Gastrocnemius medialis (tissue), 4 donors: Measurements from ENCODE around the gene IQSEC1. TPM values are rescaled to one million over a fixed set of nuclear protein-coding genes. Genes with fewer than 3 reads are reported as not detected.

Experiments
- ATAC-seq, 2 donors: fragments of 150-250 bp; one replicate each; pipeline ENCODE4 v1.9.1; 2016
- DNase-seq, 2 donors: peaks; one replicate each; pipeline ENCODE4 v3.0.0-alpha.2; 2019
- H3K27ac ChIP-seq, 4 donors: fragments of 200-600 bp; sonication (generic); 1 replicate in 1 of 4; 2 replicates in 3 of 4; pipeline ENCODE4 v1.5.1; 2016 to 2018; ENCODE audit warnings: mild to moderate bottlenecking in 2 of 4, moderate library complexity in 1 of 4
- H3K27me3 ChIP-seq, 3 donors: fragments of 200-600 bp; sonication (generic) in 2 of 3; 1 replicate in 1 of 3; 2 replicates in 2 of 3; pipeline versions ENCODE4 v1.5.1 to v1.6.0; 2016 to 2019; ENCODE audit warnings: mild to moderate bottlenecking in 1 of 3, moderate library complexity in 1 of 3
- H3K36me3 ChIP-seq, 2 donors: fragments of 200-600 bp; sonication (generic) in 1 of 2; one replicate each; pipeline ENCODE4 v1.5.1; 2017 to 2018
- H3K4me1 ChIP-seq, 2 donors: fragments of 200-600 bp; sonication (generic) in 1 of 2; one replicate each; pipeline ENCODE4 v1.5.1; 2016 to 2017; ENCODE audit warnings: mild to moderate bottlenecking in 2 of 2
- H3K4me3 ChIP-seq, 4 donors: fragments of 200-600 bp; sonication (generic) in 3 of 4; 1 replicate in 1 of 4; 2 replicates in 3 of 4; pipeline ENCODE4 v1.5.1; 2016 to 2019; ENCODE audit warnings: mild to moderate bottlenecking in 2 of 4
- H3K9me3 ChIP-seq, 3 donors: fragments of 200-600 bp; sonication (generic) in 2 of 3; 1 replicate in 1 of 3; 2 replicates in 2 of 3; pipeline ENCODE4 v1.5.1; 2016 to 2019
- POLR2A ChIP-seq, 2 donors: fragments of 450-650 bp; IDR thresholded peaks; one replicate each; pipeline ENCODE4 v1.6.1; 2017; ENCODE audit warnings: antibody characterized with exemption in 2 of 2, mild to moderate bottlenecking in 2 of 2, moderate library complexity in 2 of 2
- in situ Hi-C, 4 donors: fragments of 200-750 bp; cut with MboI; loops; one replicate each; pipeline versions ENCODE4 v1.15.0 to v1.8.0; 2017; ENCODE audit warnings: low sequenced_read_pairs in 4 of 4
- intact Hi-C: fragments of 100-400 bp; cut with DNase I; formaldehyde crosslinking; loops from one replicate; pipeline ENCODE4 v1.15.1; 2023; ENCODE audit warnings: low total_unique reads
- total RNA-seq, 4 donors: library from RNA; depleted of rRNA; stranded (reverse); fragments of >200 nt; gene quantifications; one replicate each; pipeline versions ENCODE4 v1.1.0 to v1.2.3, GENCODE V29; 2016
- TF ChIP-seq, protein P1 (sequence below), 5 experiments: fragments of 450-650 bp in 3 of 5; fragments of 200-600 bp in 2 of 5; sonication (generic) in 2 of 5; IDR thresholded peaks in 4 of 5; conservative IDR thresholded peaks in 1 of 5; 1 replicate in 4 of 5; 2 replicates in 1 of 5; pipeline ENCODE4 v1.5.1; 2016 to 2019; ENCODE audit warnings: antibody characterized with exemption in 5 of 5, mild to moderate bottlenecking in 3 of 5, moderate library complexity in 3 of 5

The IQSEC1 gene
- total RNA-seq, 4 donors from 2014 or later = 15.2 to 31.3 (median 28.0) TPM

DNA sequence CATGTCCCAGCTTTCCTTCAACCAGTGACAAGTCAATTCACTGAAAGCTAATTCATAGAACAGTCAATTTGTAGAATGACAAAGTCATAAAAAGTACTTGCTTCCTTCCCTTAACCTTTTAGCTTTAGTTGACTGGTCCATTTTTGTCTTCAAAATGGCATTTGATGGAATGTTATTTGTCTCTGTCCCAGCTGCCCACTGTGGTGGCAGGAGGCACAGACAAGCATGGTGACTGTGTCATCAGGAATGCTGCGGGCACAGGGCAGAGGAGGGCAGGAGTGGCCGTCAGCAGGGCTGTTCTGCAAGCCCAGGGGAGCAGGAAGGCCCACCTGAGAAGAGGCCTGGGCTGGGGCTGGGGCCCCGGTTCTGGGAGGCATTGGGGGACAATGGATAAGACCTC lies 10.0 kb downstream of the IQSEC1 start:
- in situ Hi-C loops = no loop called here
- Histone ChIP-seq H3K4me1 (no peaks in the 10 kb centered on the region), H3K27me3 (no peaks in the 10 kb centered on the region), H3K27ac (no peak overlapping the region), H3K36me3 (no peaks in the 10 kb centered on the region), H3K9me3 (no peaks in the 10 kb centered on the region), H3K4me3 (no peak overlapping the region)
- intact Hi-C loops = no loop called here
- no peak for TF ChIP-seq POLR2A (IDR thresholded peaks at IDR 0.05)
- TF ChIP-seq, protein P1, sequence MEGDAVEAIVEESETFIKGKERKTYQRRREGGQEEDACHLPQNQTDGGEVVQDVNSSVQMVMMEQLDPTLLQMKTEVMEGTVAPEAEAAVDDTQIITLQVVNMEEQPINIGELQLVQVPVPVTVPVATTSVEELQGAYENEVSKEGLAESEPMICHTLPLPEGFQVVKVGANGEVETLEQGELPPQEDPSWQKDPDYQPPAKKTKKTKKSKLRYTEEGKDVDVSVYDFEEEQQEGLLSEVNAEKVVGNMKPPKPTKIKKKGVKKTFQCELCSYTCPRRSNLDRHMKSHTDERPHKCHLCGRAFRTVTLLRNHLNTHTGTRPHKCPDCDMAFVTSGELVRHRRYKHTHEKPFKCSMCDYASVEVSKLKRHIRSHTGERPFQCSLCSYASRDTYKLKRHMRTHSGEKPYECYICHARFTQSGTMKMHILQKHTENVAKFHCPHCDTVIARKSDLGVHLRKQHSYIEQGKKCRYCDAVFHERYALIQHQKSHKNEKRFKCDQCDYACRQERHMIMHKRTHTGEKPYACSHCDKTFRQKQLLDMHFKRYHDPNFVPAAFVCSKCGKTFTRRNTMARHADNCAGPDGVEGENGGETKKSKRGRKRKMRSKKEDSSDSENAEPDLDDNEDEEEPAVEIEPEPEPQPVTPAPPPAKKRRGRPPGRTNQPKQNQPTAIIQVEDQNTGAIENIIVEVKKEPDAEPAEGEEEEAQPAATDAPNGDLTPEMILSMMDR (IDR thresholded peaks at IDR 0.05 in 4 of 5, conservative IDR thresholded peaks at IDR 0.05 in 1 of 5) = no peak
- no peak for DNase-seq
- ATAC-seq = no peak

DNA sequence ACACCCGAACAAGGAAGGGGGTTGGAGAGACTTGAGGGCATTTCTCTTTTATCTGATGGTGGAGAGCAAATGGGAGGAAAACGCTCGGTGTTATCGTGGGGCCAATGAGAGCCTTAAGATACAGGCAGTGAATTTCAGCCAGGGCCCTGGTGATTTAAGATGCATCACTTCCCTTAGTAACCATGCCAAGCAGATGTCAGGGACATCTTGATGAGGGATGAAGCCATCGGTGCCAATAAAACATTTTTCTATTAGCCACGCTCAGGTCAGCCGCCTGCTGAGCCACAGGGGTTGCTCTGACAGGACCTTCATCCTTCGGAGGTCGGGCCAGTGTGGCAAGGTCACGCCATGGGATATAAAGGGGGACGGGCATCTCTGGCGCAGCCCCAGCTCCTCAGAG lies 10.6 kb downstream of the IQSEC1 start:
- ATAC-seq (no peak), DNase-seq (no peak)
- no peak overlapping the region for H3K4me3 ChIP-seq
- no peaks in the 10 kb centered on the region for H3K36me3 ChIP-seq
- H3K4me1 ChIP-seq = no peaks in the 10 kb centered on the region
- intact Hi-C loops (no loop called here), in situ Hi-C loops (no loop called here)
- no peak overlapping the region for H3K27ac ChIP-seq
- no peaks in the 10 kb centered on the region for H3K9me3 ChIP-seq
- H3K27me3 ChIP-seq = no peaks in the 10 kb centered on the region
- TF ChIP-seq, protein P1 (IDR thresholded peaks at IDR 0.05 in 4 of 5, conservative IDR thresholded peaks at IDR 0.05 in 1 of 5) = no peak
- TF ChIP-seq POLR2A (IDR thresholded peaks at IDR 0.05) = no peak

DNA sequence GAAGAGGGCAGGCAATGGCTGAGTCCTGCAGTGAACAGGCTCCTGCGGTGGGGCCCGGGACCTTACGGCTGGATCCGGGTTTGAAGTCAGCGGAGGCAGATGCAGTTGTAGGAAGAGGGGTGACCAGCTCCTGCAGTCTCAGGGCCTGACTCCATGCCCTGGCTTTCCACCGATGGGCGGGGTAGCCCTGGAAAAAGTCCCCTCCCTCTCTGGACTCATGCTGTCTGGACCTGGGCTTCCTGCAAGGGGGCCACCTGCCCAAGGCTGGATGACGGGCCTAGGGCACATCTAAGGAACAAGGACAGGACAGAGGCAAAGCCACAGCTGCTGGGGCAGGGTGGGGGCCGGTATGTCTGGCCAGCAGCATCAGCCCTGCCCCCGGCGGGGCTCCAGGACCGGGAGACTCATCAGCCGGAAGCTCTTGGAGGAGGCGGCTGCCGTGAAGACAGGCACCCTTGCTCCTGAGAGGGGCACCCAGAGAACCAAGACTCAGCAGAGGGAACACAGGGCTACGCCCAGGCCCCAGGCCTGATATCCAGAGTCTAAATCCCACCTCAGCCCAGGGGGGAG lies 12.8 kb downstream of the IQSEC1 start:
- in situ Hi-C loops (no loop called here), intact Hi-C loops (no loop called here)
- H3K9me3 ChIP-seq = no peaks in the 10 kb centered on the region
- H3K36me3 ChIP-seq = no peaks in the 10 kb centered on the region
- H3K4me3 ChIP-seq = no peak overlapping the region
- DNase-seq (no peak), ATAC-seq (no peak)
- TF ChIP-seq, protein P1 (IDR thresholded peaks at IDR 0.05 in 4 of 5, conservative IDR thresholded peaks at IDR 0.05 in 1 of 5) = no peak
- TF ChIP-seq POLR2A (IDR thresholded peaks at IDR 0.05) = no peak
- H3K4me1 ChIP-seq = no peaks in the 10 kb centered on the region
- no peak overlapping the region for H3K27ac ChIP-seq
- no peaks in the 10 kb centered on the region for H3K27me3 ChIP-seq

DNA sequence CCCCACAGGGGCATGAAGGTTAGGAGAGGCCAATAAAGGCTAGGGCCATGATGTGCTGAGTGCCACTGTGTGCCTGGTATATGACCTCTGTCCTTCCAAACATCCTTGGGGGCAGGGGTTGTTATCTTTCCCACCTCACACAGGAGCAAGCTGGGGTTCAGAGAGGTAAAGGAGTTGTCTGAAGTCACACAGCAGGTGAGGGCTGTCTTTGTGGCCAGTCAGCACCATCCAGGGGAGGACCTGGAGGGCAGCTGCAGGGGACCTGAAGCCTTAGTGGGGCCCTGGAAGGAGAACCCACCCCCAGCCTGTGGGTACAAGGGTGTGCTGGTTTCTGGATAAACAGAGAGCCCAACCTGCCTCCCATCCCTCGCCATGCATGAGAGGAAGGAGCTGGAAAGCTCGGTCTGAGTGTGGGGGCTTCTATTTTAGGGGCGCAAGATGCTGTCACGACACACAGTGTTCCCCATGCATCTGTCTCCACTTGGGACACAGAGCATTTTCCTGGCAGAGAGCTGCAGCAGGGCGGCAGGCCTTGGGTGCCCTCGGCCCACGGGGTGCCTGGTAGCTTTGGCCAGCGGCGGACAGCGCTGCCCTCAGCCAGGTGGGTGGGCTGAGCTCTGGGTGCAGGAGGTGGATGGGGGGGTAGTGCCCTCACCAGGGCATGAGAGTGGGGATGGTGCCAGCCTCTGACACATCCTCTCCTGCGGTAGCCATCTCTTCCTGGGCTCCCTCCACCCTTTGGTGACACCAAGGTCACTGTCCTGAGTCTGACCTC lies 14.7 kb downstream of the IQSEC1 start:
- H3K4me1 ChIP-seq = no peaks in the 10 kb centered on the region
- intact Hi-C loops (no loop called here), in situ Hi-C loops (no loop called here)
- ATAC-seq (no peak), DNase-seq (no peak)
- no peak overlapping the region for H3K4me3 ChIP-seq
- TF ChIP-seq, protein P1 (IDR thresholded peaks at IDR 0.05 in 4 of 5, conservative IDR thresholded peaks at IDR 0.05 in 1 of 5) = no peak
- no peak for TF ChIP-seq POLR2A (IDR thresholded peaks at IDR 0.05)
- no peaks in the 10 kb centered on the region for H3K27me3 ChIP-seq
- no peaks in the 10 kb centered on the region for H3K9me3 ChIP-seq
- H3K27ac ChIP-seq = no peak overlapping the region
- H3K36me3 ChIP-seq = no peaks in the 10 kb centered on the region
